Astrocyte (in vitro differentiated cells and primary cell): ENCODE data around the gene GBE1. TPM values are rescaled to one million over a fixed set of nuclear protein-coding genes. Genes with fewer than 3 reads are reported as not detected.
"Not testable (repeated sequence)": the region's sequence is repeated elsewhere in the genome, so short reads cannot be mapped to it uniquely, and the experiment has no call there.

Experiments
- DNase-seq: peaks from one replicate; pipeline ENCODE4 v3.0.0-alpha.2; 2010; ENCODE audit warnings: low read depth
- FAIRE-seq: peaks from 2 replicates; lab custom pipeline; 2011; peaks lifted over from hg19 to GRCh38; lab: Jason Lieb, UNC
- H2AFZ ChIP-seq: 2 replicates; pipeline ENCODE4 v1.6.0; 2012; ENCODE audit warnings: low read depth, low read length, inconsistent platforms
- H3K27ac ChIP-seq: 2 replicates; pipeline ENCODE4 v1.5.1; 2011; ENCODE audit warnings: low read depth, low read length, inconsistent platforms
- H3K27me3 ChIP-seq: 2 replicates; pipeline ENCODE4 v1.6.0; 2011; ENCODE audit warnings: low read length, inconsistent platforms; ENCODE audit not compliant: insufficient read depth
- H3K36me3 ChIP-seq: 2 replicates; pipeline ENCODE4 v1.5.1; 2011; ENCODE audit warnings: low read length, inconsistent platforms; ENCODE audit not compliant: insufficient read depth
- H3K4me1 ChIP-seq: 2 replicates; pipeline ENCODE4 v1.5.1; 2011; ENCODE audit warnings: low read length, inconsistent platforms; ENCODE audit not compliant: insufficient read depth
- H3K4me2 ChIP-seq: 2 replicates; pipeline ENCODE4 v1.6.0; 2012; ENCODE audit warnings: low read length, inconsistent platforms
- H3K4me3 ChIP-seq: 2 replicates; pipeline ENCODE4 v1.5.1; 2011; ENCODE audit warnings: low read depth, mild to moderate bottlenecking, low read length, inconsistent platforms; ENCODE audit not compliant: insufficient read depth
- H3K79me2 ChIP-seq: 2 replicates; pipeline ENCODE4 v1.6.0; 2012; ENCODE audit warnings: mild to moderate bottlenecking, low read length, inconsistent platforms; ENCODE audit not compliant: insufficient read depth
- H3K9ac ChIP-seq: 2 replicates; pipeline ENCODE4 v1.6.0; 2012; ENCODE audit warnings: mild to moderate bottlenecking, low read length, inconsistent platforms
- H3K9me3 ChIP-seq: 2 replicates; pipeline ENCODE4 v1.5.1; 2012; ENCODE audit warnings: low read depth, mild to moderate bottlenecking, low read length, inconsistent platforms; ENCODE audit not compliant: insufficient read depth
- H4K20me1 ChIP-seq: 2 replicates; pipeline ENCODE4 v1.6.0; 2012; ENCODE audit warnings: low read length, inconsistent platforms; ENCODE audit not compliant: insufficient read depth
- H3K27ac Mint-ChIP-seq: one replicate; pipeline ENCODE4 v1.8.0; 2021; ENCODE audit warnings: mild to moderate bottlenecking, mixed read lengths; ENCODE audit not compliant: unreplicated experiment
- H3K27me3 Mint-ChIP-seq: one replicate; pipeline ENCODE4 v1.8.0; 2021; ENCODE audit warnings: low read depth, mixed read lengths; ENCODE audit not compliant: unreplicated experiment
- H3K36me3 Mint-ChIP-seq: one replicate; pipeline ENCODE4 v1.8.0; 2021; ENCODE audit warnings: low read depth, mixed read lengths; ENCODE audit not compliant: unreplicated experiment
- H3K4me1 Mint-ChIP-seq: one replicate; pipeline ENCODE4 v1.8.0; 2021; ENCODE audit warnings: low read depth, mixed read lengths; ENCODE audit not compliant: unreplicated experiment
- H3K4me3 Mint-ChIP-seq: one replicate; pipeline ENCODE4 v1.8.0; 2021; ENCODE audit warnings: mild to moderate bottlenecking, moderate library complexity, mixed read lengths; ENCODE audit not compliant: unreplicated experiment
- H3K9me3 Mint-ChIP-seq: one replicate; pipeline ENCODE4 v1.8.0; 2021; ENCODE audit warnings: mild to moderate bottlenecking, mixed read lengths; ENCODE audit not compliant: unreplicated experiment
- EZH2 ChIP-seq: IDR thresholded peaks from 2 replicates; pipeline ENCODE4 v1.6.1; 2012; ENCODE audit warnings: mild to moderate bottlenecking, low read length, inconsistent platforms; ENCODE audit not compliant: insufficient read depth
- total RNA-seq: library from RNA; stranded (reverse); gene quantifications from 2 replicates; pipeline ENCODE4 v1.2.1, GENCODE V29; 2021
- TF ChIP-seq, protein P1 (sequence below): IDR thresholded peaks from 2 replicates; pipeline ENCODE4 v1.5.1; 2011; ENCODE audit warnings: low read depth, mild to moderate bottlenecking, inconsistent platforms, low read length, moderate library complexity; ENCODE audit not compliant: insufficient read depth

The GBE1 gene
- total RNA-seq, 1 donor from 2014 or later, result 58.6 TPM

DNA sequence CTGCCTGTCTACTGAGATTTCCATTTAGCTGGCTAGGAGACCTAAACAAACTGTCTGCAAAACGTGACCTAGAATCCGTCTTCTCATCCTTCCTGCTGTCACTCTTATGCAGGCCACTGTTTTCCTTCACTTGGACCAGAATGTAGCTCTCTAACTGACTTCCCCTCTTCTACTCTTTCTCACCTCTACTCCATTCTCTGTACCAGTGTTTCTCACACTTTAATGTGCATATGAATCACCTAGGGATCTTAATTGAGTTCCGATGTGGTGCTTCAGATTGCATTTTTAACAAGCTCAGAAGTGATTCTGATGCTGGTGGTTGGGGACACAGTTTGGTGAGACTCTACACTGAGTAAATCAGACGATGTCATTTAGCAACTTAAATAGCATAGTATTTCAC, 1.6 kb upstream of the GBE1 start:
- Histone ChIP-seq H3K27ac (no peak overlapping the region), H2AFZ (no peak overlapping the region), H3K4me1 (peaks cover 14% of the 10 kb centered on the region), H4K20me1 (no peaks in the 10 kb centered on the region), H3K36me3 (no peaks in the 10 kb centered on the region), H3K79me2 (peaks cover 27% of the 10 kb centered on the region), H3K4me2 (no peak overlapping the region), H3K4me3 (no peak overlapping the region), H3K9ac (no peak overlapping the region), H3K27me3 (no peaks in the 10 kb centered on the region), H3K9me3 (no peaks in the 10 kb centered on the region)
- peaks cover 12% of the 10 kb centered on the region for H3K36me3 Mint-ChIP-seq
- H3K4me1 Mint-ChIP-seq, result peaks cover 12% of the 10 kb centered on the region
- DNase-seq (no peak), FAIRE-seq (no peak)
- no peaks in the 10 kb centered on the region for H3K27me3 Mint-ChIP-seq
- TF ChIP-seq, protein P1, sequence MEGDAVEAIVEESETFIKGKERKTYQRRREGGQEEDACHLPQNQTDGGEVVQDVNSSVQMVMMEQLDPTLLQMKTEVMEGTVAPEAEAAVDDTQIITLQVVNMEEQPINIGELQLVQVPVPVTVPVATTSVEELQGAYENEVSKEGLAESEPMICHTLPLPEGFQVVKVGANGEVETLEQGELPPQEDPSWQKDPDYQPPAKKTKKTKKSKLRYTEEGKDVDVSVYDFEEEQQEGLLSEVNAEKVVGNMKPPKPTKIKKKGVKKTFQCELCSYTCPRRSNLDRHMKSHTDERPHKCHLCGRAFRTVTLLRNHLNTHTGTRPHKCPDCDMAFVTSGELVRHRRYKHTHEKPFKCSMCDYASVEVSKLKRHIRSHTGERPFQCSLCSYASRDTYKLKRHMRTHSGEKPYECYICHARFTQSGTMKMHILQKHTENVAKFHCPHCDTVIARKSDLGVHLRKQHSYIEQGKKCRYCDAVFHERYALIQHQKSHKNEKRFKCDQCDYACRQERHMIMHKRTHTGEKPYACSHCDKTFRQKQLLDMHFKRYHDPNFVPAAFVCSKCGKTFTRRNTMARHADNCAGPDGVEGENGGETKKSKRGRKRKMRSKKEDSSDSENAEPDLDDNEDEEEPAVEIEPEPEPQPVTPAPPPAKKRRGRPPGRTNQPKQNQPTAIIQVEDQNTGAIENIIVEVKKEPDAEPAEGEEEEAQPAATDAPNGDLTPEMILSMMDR, result no peak
- TF ChIP-seq EZH2, result no peak
- H3K9me3 Mint-ChIP-seq, result no peaks in the 10 kb centered on the region
- H3K27ac Mint-ChIP-seq, result peak overlapping the region; percentile 1
- H3K4me3 Mint-ChIP-seq, result peak overlapping the region; percentile 47

DNA sequence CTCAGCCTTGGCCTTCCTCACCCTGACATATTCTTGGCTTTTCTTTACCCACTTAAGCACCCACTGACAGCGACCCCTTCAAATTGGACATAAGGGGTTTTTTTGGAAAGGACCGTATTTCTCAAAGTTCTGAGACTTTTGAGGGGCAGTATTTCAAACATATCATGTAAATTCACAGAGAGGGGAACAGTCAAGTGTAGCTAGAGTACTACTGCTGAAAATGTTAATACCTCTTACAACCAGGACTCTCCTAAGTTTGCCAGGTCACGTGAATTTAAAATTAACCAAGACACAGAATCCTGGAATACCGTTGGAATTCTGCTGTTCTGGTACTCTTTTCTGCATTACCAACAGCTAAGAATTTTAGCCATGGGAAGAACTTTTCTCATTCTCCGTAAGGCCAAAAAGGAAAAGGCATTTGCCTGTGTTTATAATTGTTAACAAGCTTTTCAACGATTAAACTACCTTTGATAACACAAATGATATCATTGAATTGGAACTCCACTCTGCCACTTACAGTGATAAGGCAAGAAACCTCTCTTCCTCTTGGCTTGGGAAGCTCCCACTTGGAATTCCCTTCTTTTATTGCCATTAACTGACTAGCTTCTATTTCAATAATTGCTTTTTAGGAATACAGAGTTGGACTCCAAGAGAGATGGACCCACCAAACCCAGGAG, 597 bp upstream of the GBE1 start:
- Histone ChIP-seq H3K79me2 (peaks cover 37% of the 10 kb centered on the region), H3K9ac (peak overlapping the region; percentile 97), H3K4me1 (peaks cover 14% of the 10 kb centered on the region), H3K36me3 (no peaks in the 10 kb centered on the region), H3K27ac (peak overlapping the region; percentile 99), H4K20me1 (no peaks in the 10 kb centered on the region), H3K4me2 (peak overlapping the region; percentile 92), H2AFZ (peak overlapping the region; percentile 90), H3K27me3 (no peaks in the 10 kb centered on the region), H3K9me3 (no peaks in the 10 kb centered on the region), H3K4me3 (peak overlapping the region; percentile 82)
- Mint-ChIP-seq H3K27ac (peak overlapping the region; percentile 77), H3K4me3 (peak overlapping the region; percentile 90), H3K36me3 (peaks cover 21% of the 10 kb centered on the region), H3K4me1 (peaks cover 13% of the 10 kb centered on the region), H3K9me3 (no peaks in the 10 kb centered on the region), H3K27me3 (no peaks in the 10 kb centered on the region)
- TF ChIP-seq EZH2, result no peak
- TF ChIP-seq, protein P1, result no peak
- no peak for DNase-seq
- no peak for FAIRE-seq

- peak overlapping the region; percentile 82 for H3K4me3 ChIP-seq
- DNase-seq (no peak), FAIRE-seq (no peak)
- no peaks in the 10 kb centered on the region for H3K9me3 Mint-ChIP-seq
- peak overlapping the region; percentile 92 for H3K4me2 ChIP-seq
- no peaks in the 10 kb centered on the region for H3K27me3 ChIP-seq
- peaks cover 53% of the 10 kb centered on the region for H3K79me2 ChIP-seq
- peaks cover 14% of the 10 kb centered on the region for H3K4me1 ChIP-seq
- peak overlapping the region; percentile 98 for H3K27ac Mint-ChIP-seq
- H3K36me3 Mint-ChIP-seq, result peaks cover 23% of the 10 kb centered on the region
- no peaks in the 10 kb centered on the region for H3K9me3 ChIP-seq
- H3K27me3 Mint-ChIP-seq, result no peaks in the 10 kb centered on the region
- no peaks in the 10 kb centered on the region for H4K20me1 ChIP-seq
- no peak for TF ChIP-seq EZH2
- TF ChIP-seq, protein P1, result no peak
- peak overlapping the region; percentile 97 for H3K9ac ChIP-seq
- peaks cover 13% of the 10 kb centered on the region for H3K4me1 Mint-ChIP-seq
- peak overlapping the region; percentile 99 for H3K27ac ChIP-seq
- H2AFZ ChIP-seq, result no peak overlapping the region
- peaks cover 2% of the 10 kb centered on the region for H3K36me3 ChIP-seq
- H3K4me3 Mint-ChIP-seq, result peak overlapping the region; percentile 90
These were observed 1.2 kb downstream of the GBE1 start for GRCh38 chr3:81760215-81760614.

GRCh38 chr3:81758771-81759170, 2.7 kb downstream of the GBE1 start:
- H3K4me1 Mint-ChIP-seq, result peaks cover 10% of the 10 kb centered on the region
- FAIRE-seq, H3K27me3 Mint-ChIP-seq, H3K9ac ChIP-seq, H3K36me3 ChIP-seq, H2AFZ ChIP-seq, H3K27ac Mint-ChIP-seq, H3K9me3 ChIP-seq, DNase-seq, H3K27me3 ChIP-seq, H3K4me2 ChIP-seq, H3K9me3 Mint-ChIP-seq, H3K4me3 ChIP-seq, H4K20me1 ChIP-seq: not testable (repeated sequence)
- Histone ChIP-seq H3K4me1 (peaks cover 14% of the 10 kb centered on the region), H3K27ac (peak overlapping the region; percentile 8), H3K79me2 (peaks cover 66% of the 10 kb centered on the region)
- H3K4me3 Mint-ChIP-seq, result peak overlapping the region; percentile 90
- peaks cover 30% of the 10 kb centered on the region for H3K36me3 Mint-ChIP-seq
